ENCODE results near the gene PTPN9.

Gene PTPN9

DNA sequence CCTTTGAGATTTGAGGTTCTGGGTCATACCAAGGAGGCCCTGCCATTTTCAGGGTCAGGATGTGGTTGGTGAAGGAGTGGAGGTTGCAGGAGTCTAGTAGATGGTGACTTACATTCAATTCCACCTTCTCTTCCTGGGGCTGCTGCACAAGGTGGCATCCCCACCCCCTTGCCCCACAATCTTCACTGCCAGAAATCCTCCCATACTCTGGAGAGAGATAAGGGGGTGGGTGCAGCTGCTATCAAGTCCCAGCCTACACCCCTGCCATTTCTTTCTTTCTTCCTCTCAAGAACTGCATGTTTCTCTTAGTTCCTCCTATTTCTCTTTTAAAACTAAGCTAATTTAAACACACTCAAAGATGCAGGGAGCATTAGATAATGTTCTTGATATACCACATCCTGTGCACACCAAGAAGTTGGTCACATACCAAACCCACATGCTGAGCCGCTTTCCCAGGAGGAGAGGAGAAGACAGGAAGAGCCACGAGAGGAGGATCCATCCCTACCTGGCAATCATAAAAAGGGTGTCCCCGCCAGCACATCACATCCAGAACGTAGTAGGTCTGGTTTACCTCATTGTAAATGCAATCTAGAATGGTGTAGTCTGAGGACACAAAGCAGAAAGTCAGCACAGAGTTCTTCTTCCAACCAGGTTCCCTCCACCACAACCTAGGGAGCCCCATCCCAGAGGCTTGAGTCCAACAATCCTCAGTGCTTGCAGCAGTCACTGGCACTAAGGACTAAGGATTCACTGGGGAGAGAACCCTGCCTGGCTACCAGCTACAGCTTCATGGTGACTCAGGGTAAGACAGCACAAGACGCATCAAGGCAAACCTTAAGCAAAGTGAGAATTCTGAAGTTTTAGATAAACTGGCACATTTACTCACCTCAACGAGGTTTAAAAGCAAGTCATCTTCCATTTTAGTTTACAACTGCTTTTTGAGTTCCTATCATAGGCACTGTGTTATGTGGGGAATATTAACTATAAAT, 27.9 kb upstream of the PTPN9 start:
- no peak for DNase-seq (ENCODE audit: extremely low spot score)
- no peak for TF ChIP-seq L3MBTL2 (conservative IDR thresholded peaks at IDR 0.05)
- TF ChIP-seq ELF4 (IDR thresholded peaks at IDR 0.05) = no peak
- no peak for TF ChIP-seq BHLHE40 (IDR thresholded peaks at IDR 0.05; ENCODE audit: borderline replicate concordance)
- TF ChIP-seq FOXK2 (IDR thresholded peaks at IDR 0.05) = no peak
- TF ChIP-seq ZNF384 (IDR thresholded peaks at IDR 0.05) = no peak
- TF ChIP-seq TARDBP (IDR thresholded peaks at IDR 0.05) = no peak
- no peak for TF ChIP-seq SP1 (IDR thresholded peaks at IDR 0.05)
- TF ChIP-seq SUZ12 (IDR thresholded peaks at IDR 0.05) = no peak
- TF ChIP-seq FOXM1 (IDR thresholded peaks at IDR 0.05; ENCODE audit: borderline replicate concordance) = no peak
- TF ChIP-seq PKNOX1 (IDR thresholded peaks at IDR 0.05) = no peak
- no peak for TF ChIP-seq FOXA1 (IDR thresholded peaks at IDR 0.05)
- TF ChIP-seq ARNT (IDR thresholded peaks at IDR 0.05) = no peak
- TF ChIP-seq CTBP1 (IDR thresholded peaks at IDR 0.05; ENCODE audit: borderline replicate concordance) = no peak
- no peak for TF ChIP-seq LEF1 (IDR thresholded peaks at IDR 0.05; ENCODE audit: borderline replicate concordance)
- ChIA-PET POLR2A (no interaction called here), CTCF (no interaction called here)

DNA sequence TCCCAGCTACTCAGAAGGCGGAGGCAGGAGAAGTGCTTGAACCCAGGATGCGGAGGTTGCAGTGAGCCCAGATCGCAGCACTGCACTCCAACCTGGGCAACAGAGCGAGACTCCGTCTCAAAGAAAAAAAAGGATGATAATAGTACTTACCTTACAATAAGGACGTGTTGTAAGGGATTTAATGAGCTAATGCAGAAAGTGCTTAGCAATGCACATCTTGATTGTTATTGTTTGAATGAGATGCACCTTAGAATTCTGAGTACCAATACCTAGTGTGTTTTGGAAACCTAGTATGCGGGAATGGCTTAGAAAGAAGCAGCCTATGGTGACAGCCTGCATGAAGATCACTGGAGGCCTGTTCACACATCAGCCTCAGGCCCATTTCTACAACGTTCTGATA, 26.9 kb upstream of the PTPN9 start:
- DNase-seq (ENCODE audit: extremely low spot score) = no peak
- TF ChIP-seq FOXA1 (IDR thresholded peaks at IDR 0.05) (no peak), LEF1 (IDR thresholded peaks at IDR 0.05; ENCODE audit: borderline replicate concordance) (no peak)
- ChIA-PET POLR2A (no interaction called here), CTCF (interaction anchor here (0.9 kb wide), 1 partner anchor 75 kb away, joined by 3 read pairs; no protein-coding TSS in a partner anchor)

DNA sequence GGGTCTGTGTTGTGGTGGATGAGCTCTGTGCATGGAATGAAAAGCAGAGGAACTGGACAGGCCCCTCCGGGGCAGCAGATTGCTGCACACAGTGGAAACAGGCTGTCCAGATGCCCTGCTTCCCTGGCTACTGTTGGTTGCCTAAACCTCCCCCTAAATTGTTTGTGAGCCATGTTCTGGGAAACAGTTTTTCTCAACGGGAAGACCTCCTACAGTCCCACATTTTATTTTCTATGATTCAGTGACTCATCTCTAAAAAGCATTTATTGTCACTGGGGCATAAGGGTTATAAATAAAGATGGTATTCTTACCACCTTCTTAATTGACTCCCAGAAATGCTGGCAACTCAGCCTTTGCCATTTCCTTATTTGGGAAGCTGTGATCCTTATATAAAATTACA, 20.3 kb upstream of the PTPN9 start:
- ChIA-PET POLR2A (interaction anchor here (1.1 kb wide), 1 partner anchor 41 kb away, joined by 3 read pairs; the partner anchor contains the start of gene IMP3), CTCF (no interaction called here)
- TF ChIP-seq BHLHE40 (IDR thresholded peaks at IDR 0.05; ENCODE audit: borderline replicate concordance) = no peak
- TF ChIP-seq ARNT (IDR thresholded peaks at IDR 0.05) = no peak
- no peak for TF ChIP-seq LEF1 (IDR thresholded peaks at IDR 0.05; ENCODE audit: borderline replicate concordance)
- TF ChIP-seq ZNF384 (IDR thresholded peaks at IDR 0.05) = no peak
- TF ChIP-seq FOXM1 (IDR thresholded peaks at IDR 0.05; ENCODE audit: borderline replicate concordance) = no peak
- TF ChIP-seq HDGF (IDR thresholded peaks at IDR 0.05; ENCODE audit: borderline replicate concordance) = no peak
- TF ChIP-seq FOXA1 (IDR thresholded peaks at IDR 0.05) = no peak
- no peak for TF ChIP-seq SUZ12 (IDR thresholded peaks at IDR 0.05)
- TF ChIP-seq NFRKB (IDR thresholded peaks at IDR 0.05) = no peak
- TF ChIP-seq TARDBP (IDR thresholded peaks at IDR 0.05) = no peak
- TF ChIP-seq SP1 (IDR thresholded peaks at IDR 0.05) = no peak
- no peak for TF ChIP-seq ELF4 (IDR thresholded peaks at IDR 0.05)
- DNase-seq (ENCODE audit: extremely low spot score) = no peak

- no peak for DNase-seq (ENCODE audit: extremely low spot score)
- POLR2A ChIA-PET = interaction anchor here (1.8 kb wide), 1 partner anchor 143 kb away, joined by 7 read pairs; no protein-coding TSS in a partner anchor
- no peak for TF ChIP-seq ARNT (IDR thresholded peaks at IDR 0.05)
- CTCF ChIA-PET = interaction anchor here (0.7 to 1.0 kb wide), 2 partner anchors 20 to 40 kb away, joined by 3 read pairs; no protein-coding TSS in a partner anchor
Observed at GRCh38 chr15:75598361-75598760, 19.2 kb upstream of the PTPN9 start.

DNA sequence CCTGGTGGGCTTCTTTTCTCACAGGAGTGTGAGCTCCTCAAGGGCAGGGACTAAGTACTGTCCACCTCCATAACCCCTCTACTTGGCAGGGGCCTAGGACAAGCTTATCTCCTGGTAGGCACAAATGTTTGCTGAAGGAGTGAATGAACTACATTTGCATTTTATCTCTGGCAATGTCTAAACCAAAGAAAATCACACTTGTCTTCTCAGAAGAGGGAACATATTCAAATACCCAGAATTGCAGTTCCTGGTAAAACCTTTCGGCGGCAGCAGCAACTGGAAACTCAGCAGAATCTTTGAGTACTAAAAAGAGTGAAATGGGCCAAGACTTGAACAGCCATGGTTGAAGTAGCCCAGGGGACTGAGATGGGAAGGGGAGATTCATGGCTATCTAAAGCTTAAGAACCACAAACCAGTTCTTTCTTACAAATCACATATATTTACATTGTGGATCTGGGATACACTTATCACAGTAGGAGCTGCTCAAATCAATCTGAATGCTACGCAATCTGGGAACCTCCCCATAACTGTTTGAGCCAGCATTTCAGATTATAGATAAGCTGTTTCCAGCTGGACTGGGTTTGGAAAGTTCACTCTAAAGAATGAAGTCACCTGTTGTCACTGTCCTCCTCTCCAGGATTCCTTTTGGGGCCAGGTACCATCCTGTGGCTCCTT, 18.7 kb upstream of the PTPN9 start:
- ChIA-PET CTCF (interaction anchor here (0.6 to 1.4 kb wide), 6 partner anchors 20 to 229 kb away, joined by 3 read pairs; partner anchors contain the start of gene MAN2C1), POLR2A (interaction anchor here (1.4 to 1.8 kb wide), 2 partner anchors 67 to 143 kb away, joined by 3 to 7 read pairs; no protein-coding TSS in a partner anchor)
- TF ChIP-seq FOXA1 (IDR thresholded peaks at IDR 0.05) (no peak), TARDBP (IDR thresholded peaks at IDR 0.05) (no peak), SUZ12 (IDR thresholded peaks at IDR 0.05) (no peak), CTBP1 (IDR thresholded peaks at IDR 0.05; ENCODE audit: borderline replicate concordance) (no peak), ZNF384 (IDR thresholded peaks at IDR 0.05) (no peak), L3MBTL2 (conservative IDR thresholded peaks at IDR 0.05) (no peak), NFRKB (IDR thresholded peaks at IDR 0.05) (no peak), ARNT (IDR thresholded peaks at IDR 0.05) (no peak), HDGF (IDR thresholded peaks at IDR 0.05; ENCODE audit: borderline replicate concordance) (no peak), FOXK2 (IDR thresholded peaks at IDR 0.05) (no peak), FOXM1 (IDR thresholded peaks at IDR 0.05; ENCODE audit: borderline replicate concordance) (no peak), SP1 (IDR thresholded peaks at IDR 0.05) (no peak), ELF4 (IDR thresholded peaks at IDR 0.05) (no peak), LEF1 (IDR thresholded peaks at IDR 0.05; ENCODE audit: borderline replicate concordance) (no peak), BHLHE40 (IDR thresholded peaks at IDR 0.05; ENCODE audit: borderline replicate concordance) (no peak), PKNOX1 (IDR thresholded peaks at IDR 0.05) (no peak)
- DNase-seq (ENCODE audit: extremely low spot score) = peak; percentile 40

DNA sequence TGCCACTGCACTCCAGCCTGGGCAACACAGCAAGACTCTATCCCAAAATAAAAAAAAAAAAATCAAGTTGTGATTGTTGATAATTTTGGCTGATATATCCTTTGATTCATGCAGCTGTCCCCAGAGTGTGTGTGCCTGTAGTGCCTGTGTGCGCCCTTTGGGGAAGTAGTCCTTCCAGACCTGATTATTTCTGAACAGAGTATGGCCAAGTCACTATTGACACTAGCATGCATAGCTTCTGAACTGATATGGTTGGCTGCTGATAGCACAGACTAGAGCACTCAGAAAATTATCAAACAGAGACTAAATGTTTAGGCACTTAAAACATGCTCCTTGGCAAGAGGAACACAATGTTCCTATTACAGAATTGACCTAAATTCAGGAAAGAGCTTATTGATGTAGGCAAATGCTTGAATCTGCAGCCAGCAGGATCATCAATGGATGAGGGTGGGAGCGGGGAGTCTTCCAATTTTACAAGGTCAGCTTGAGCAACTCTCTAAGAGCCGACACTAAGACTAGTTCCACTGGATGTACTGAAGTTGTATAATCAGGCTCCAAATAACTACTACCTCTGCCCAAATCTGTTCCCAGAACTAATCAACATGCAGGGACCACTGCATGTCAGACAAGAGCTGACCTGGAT, 17.7 kb upstream of the PTPN9 start:
- ChIA-PET POLR2A (interaction anchor here (1.4 to 1.8 kb wide), 2 partner anchors 66 to 142 kb away, joined by 3 to 7 read pairs; no protein-coding TSS in a partner anchor), CTCF (interaction anchor here (0.6 to 1.4 kb wide), 6 partner anchors 21 to 228 kb away, joined by 3 read pairs; partner anchors contain the start of gene MAN2C1)
- DNase-seq (ENCODE audit: extremely low spot score) = no peak
- TF ChIP-seq SUZ12 (IDR thresholded peaks at IDR 0.05) = no peak
- no peak for TF ChIP-seq BHLHE40 (IDR thresholded peaks at IDR 0.05; ENCODE audit: borderline replicate concordance)
- no peak for TF ChIP-seq ELF4 (IDR thresholded peaks at IDR 0.05)
- no peak for TF ChIP-seq TARDBP (IDR thresholded peaks at IDR 0.05)

Data from HEK293T (cell line).